HCT116 (cell line): ENCODE measurements around the gene SQSTM1. TPM values are rescaled to one million over a fixed set of nuclear protein-coding genes. Genes with fewer than 3 reads are reported as not detected.

ENCODE experiments used
- ATAC-seq: fragments of 200-7000 bp; cut with Tn5 transposase; 2 replicates; pipeline ENCODE4 v1.9.1; 2020; ENCODE audit warnings: mild to moderate bottlenecking, moderate library complexity
- BruUV-seq: library from RNA; stranded (reverse); fragments of 400-500 nt; replicated peaks from 2 replicates; lab custom pipeline; 2021; lab: Mats Ljungman, UMichigan
- CTCF ChIA-PET: fragments of 300-600 bp; sonication (Branson Sonifier 250); formaldehyde crosslinking; loops from one replicate; lab custom pipeline; 2021; ENCODE audit warnings: antibody characterized with exemption; lab: Charles Lee
- POLR2A ChIA-PET: fragments of 300-600, 350-600 bp; sonication (Branson Sonifier 250); formaldehyde crosslinking; loops from one replicate; lab custom pipeline; 2021; ENCODE audit warnings: antibody characterized with exemption; lab: Charles Lee
- RAD21 ChIA-PET, 2 experiments: fragments of 300-600 bp; sonication (Branson Sonifier 250); formaldehyde crosslinking; loops; one replicate each; lab custom pipeline; 2023; ENCODE audit warnings: low total read pairs in 2 of 2; ENCODE audit not compliant: uncharacterized antibody in 2 of 2, unreplicated experiment in 2 of 2, low non-redundant PET in 1 of 2; lab: Charles Lee
- DNase-seq: peaks from one replicate; pipeline ENCODE4 v3.0.0-alpha.2; 2010; ENCODE audit warnings: low read depth, low spot score
- H2AFZ ChIP-seq: fragments of 200-600 bp; shearing (Covaris generic), sonication (generic); 2 replicates; pipeline ENCODE4 v1.6.1; 2017; ENCODE audit warnings: low read depth, mixed run types, mixed read lengths, antibody characterized with exemption, low read length; ENCODE audit not compliant: poor library complexity, severe bottlenecking
- H3K27ac ChIP-seq: 2 replicates; pipeline ENCODE4 v1.5.1; 2012; ENCODE audit warnings: low read depth, low read length
- H3K27me3 ChIP-seq: fragments of 200-600 bp; sonication (generic); 2 replicates; pipeline ENCODE4 v1.6.1; 2016; ENCODE audit warnings: mixed run types, low read length, mixed read lengths; ENCODE audit not compliant: insufficient read depth
- H3K36me3 ChIP-seq, 2 experiments: fragments of 200-500 bp in 1 of 2; fragments of 200-600 bp in 1 of 2; sonication (Bioruptor generic) in 1 of 2; sonication (generic) in 1 of 2; 2 replicates each; pipeline versions ENCODE4 v1.5.1 to v1.6.1; 2014 to 2016; ENCODE audit warnings: low read length in 2 of 2, inconsistent platforms in 1 of 2, mixed read lengths in 1 of 2, mixed run types in 1 of 2; ENCODE audit not compliant: insufficient read depth in 2 of 2, control insufficient read depth in 1 of 2
- H3K4me1 ChIP-seq, 2 experiments: fragments of 200-600 bp in 1 of 2; sonication (generic) in 1 of 2; 2 replicates each; pipeline versions ENCODE4 v1.5.1 to v1.6.1; 2012 to 2017; ENCODE audit warnings: low read length in 2 of 2, inconsistent platforms in 1 of 2, mild to moderate bottlenecking in 1 of 2, mixed read lengths in 1 of 2, mixed run types in 1 of 2, moderate library complexity in 1 of 2; ENCODE audit not compliant: insufficient read depth in 2 of 2, control insufficient read depth in 1 of 2
- H3K4me2 ChIP-seq: fragments of 200-600 bp; sonication (generic); 2 replicates; pipeline ENCODE4 v1.6.1; 2017; ENCODE audit warnings: mixed run types, low read length, mixed read lengths
- H3K4me3 ChIP-seq, 2 experiments: fragments of 200-600 bp in 1 of 2; sonication (generic) in 1 of 2; replicated peaks in 1 of 2; 2 replicates each; pipeline ENCODE4 v1.5.1; 2011 to 2016; ENCODE audit warnings: low read length in 2 of 2, control low read depth in 1 of 2, low read depth in 1 of 2, mild to moderate bottlenecking in 1 of 2, mixed read lengths in 1 of 2, mixed run types in 1 of 2
- H3K79me2 ChIP-seq: fragments of 200-600 bp; sonication (generic); 2 replicates; pipeline ENCODE4 v1.6.1; 2017; ENCODE audit warnings: mild to moderate bottlenecking, mixed run types, low read length, moderate library complexity, mixed read lengths; ENCODE audit not compliant: insufficient read depth
- H3K9ac ChIP-seq: fragments of 200-600 bp; sonication (generic); 2 replicates; pipeline ENCODE4 v1.6.1; 2016; ENCODE audit warnings: low read length, mixed read lengths
- H3K9me2 ChIP-seq: fragments of 200-600 bp; sonication (generic), shearing (Covaris generic); 2 replicates; pipeline ENCODE4 v1.6.1; 2017; ENCODE audit warnings: mixed run types, mild to moderate bottlenecking, moderate library complexity; ENCODE audit not compliant: insufficient read depth
- H3K9me3 ChIP-seq, 2 experiments: fragments of 200-500 bp in 1 of 2; fragments of 200-600 bp in 1 of 2; sonication (Bioruptor generic) in 1 of 2; sonication (generic) in 1 of 2; 2 replicates each; pipeline ENCODE4 v1.6.1; 2014 to 2017; ENCODE audit warnings: low read length in 2 of 2, mixed read lengths in 2 of 2, inconsistent platforms in 1 of 2, low read depth in 1 of 2, mild to moderate bottlenecking in 1 of 2, mixed run types in 1 of 2, moderate library complexity in 1 of 2; ENCODE audit not compliant: control insufficient read depth in 1 of 2, insufficient read depth in 1 of 2
- H4K20me1 ChIP-seq: fragments of 200-600 bp; sonication (generic), shearing (Covaris generic); 2 replicates; pipeline ENCODE4 v1.6.1; 2017; ENCODE audit warnings: mixed run types, mild to moderate bottlenecking, moderate library complexity; ENCODE audit not compliant: insufficient read depth
- CTCF ChIP-seq, 3 experiments: fragments of 200-600 bp in 1 of 3; sonication (generic) in 1 of 3; IDR thresholded peaks in 2 of 3; conservative IDR thresholded peaks in 1 of 3; 2 replicates each; pipeline ENCODE4 v1.5.1; 2012 to 2017; ENCODE audit warnings: low read depth in 2 of 3, low read length in 2 of 3, antibody characterized with exemption in 1 of 3, borderline replicate concordance in 1 of 3, control low read depth in 1 of 3, mild to moderate bottlenecking in 1 of 3, mixed read lengths in 1 of 3, mixed run types in 1 of 3, moderate library complexity in 1 of 3; ENCODE audit not compliant: insufficient read depth in 1 of 3
- POLR2A ChIP-seq: IDR thresholded peaks from 2 replicates; pipeline ENCODE4 v1.7.0; 2011; ENCODE audit warnings: borderline replicate concordance; ENCODE audit not compliant: insufficient read depth, insufficient read length; ENCODE audit errors: extremely low read depth
- POLR2AphosphoS5 ChIP-seq: IDR thresholded peaks from 2 replicates; pipeline ENCODE4 v1.6.1; 2011; ENCODE audit warnings: mild to moderate bottlenecking, low read depth, low read length, moderate library complexity
- YY1 ChIP-seq: IDR thresholded peaks from 2 replicates; pipeline ENCODE4 v1.6.1; 2011; ENCODE audit warnings: low read length, low read depth, moderate library complexity, mild to moderate bottlenecking; ENCODE audit not compliant: insufficient replicate concordance; ENCODE audit errors: extremely low read depth
- intact Hi-C: fragments of 100-400 bp; cut with micrococcal nuclease; formaldehyde crosslinking; loops from 2 replicates; pipeline ENCODE4 v1.10.0; 2022
- total RNA-seq: library from RNA; stranded (reverse); gene quantifications from one replicate; pipeline ENCODE4 v1.2.1, GENCODE V29; 2021; ENCODE audit not compliant: unreplicated experiment

SQSTM1 gene
- total RNA-seq, 1 experiment from 2014 or later, result 299 TPM

GRCh38 chr5:179794575-179794974, 26.1 kb upstream of the SQSTM1 start:
- H3K9ac ChIP-seq, result peak overlapping the region; percentile 88
- RAD21 ChIA-PET, result no interaction called here
- H2AFZ ChIP-seq, result no peak overlapping the region
- H3K9me3 ChIP-seq, result no peaks in the 10 kb centered on the region
- POLR2A ChIA-PET, result no interaction called here
- H3K4me2 ChIP-seq, result peak overlapping the region; percentile 99
- peak overlapping the region; percentile 65 to 84 for H3K4me3 ChIP-seq
- no peaks in the 10 kb centered on the region for H4K20me1 ChIP-seq
- H3K36me3 ChIP-seq, result peaks cover under 1 to 14% of the 10 kb centered on the region in 2 experiments; a peak in 1 of 4 replicates
- no peak for TF ChIP-seq YY1
- TF ChIP-seq CTCF (IDR thresholded peaks at IDR 0.05 in 2 of 3, conservative IDR thresholded peaks at IDR 0.05 in 1 of 3; ENCODE audit: borderline replicate concordance in 1 of 3, insufficient read depth in 1 of 3, low read depth in 2 of 3, low read length in 2 of 3), result no peak
- TF ChIP-seq POLR2A, result no peak
- CTCF ChIA-PET, result no interaction called here
- no peaks in the 10 kb centered on the region for H3K9me2 ChIP-seq
- no TSS peak for BruUV-seq
- H3K27me3 ChIP-seq, result no peaks in the 10 kb centered on the region
- DNase-seq, result no peak
- H3K79me2 ChIP-seq, result peaks cover 11% of the 10 kb centered on the region; the same call in 1 of the 2 replicates
- intact Hi-C loops, result loop anchor here (2.0 kb wide), 1 partner anchor 32 kb away; no protein-coding TSS in a partner anchor
- ATAC-seq, result no peak
- H3K4me1 ChIP-seq, result peaks cover 9 to 22% of the 10 kb centered on the region in 2 experiments; a peak in 3 of 4 replicates
- H3K27ac ChIP-seq, result peak overlapping the region; percentile 99

- Histone ChIP-seq H2AFZ (no peak overlapping the region), H3K27me3 (no peaks in the 10 kb centered on the region), H3K9me3 (no peaks in the 10 kb centered on the region), H4K20me1 (no peaks in the 10 kb centered on the region), H3K9ac (peak overlapping the region; percentile 88), H3K9me2 (no peaks in the 10 kb centered on the region), H3K27ac (peak overlapping the region; percentile 99), H3K4me3 (peak overlapping the region; percentile 65 to 84), H3K4me2 (peak overlapping the region; percentile 99), H3K36me3 (peaks cover 4 to 20% of the 10 kb centered on the region in 2 experiments; a peak in 1 of 4 replicates), H3K4me1 (peaks cover 9 to 22% of the 10 kb centered on the region in 2 experiments; a peak in 3 of 4 replicates), H3K79me2 (peaks cover 11% of the 10 kb centered on the region; the same call in 1 of the 2 replicates)
- TF ChIP-seq POLR2AphosphoS5 (peak; percentile 28; the same call in 1 of the 2 replicates), CTCF (IDR thresholded peaks at IDR 0.05 in 2 of 3, conservative IDR thresholded peaks at IDR 0.05 in 1 of 3; ENCODE audit: borderline replicate concordance in 1 of 3, insufficient read depth in 1 of 3, low read depth in 2 of 3, low read length in 2 of 3) (no peak)
- BruUV-seq, result no TSS peak
- ChIA-PET POLR2A (interaction anchor here (0.6 to 1.5 kb wide), 3 partner anchors 25 to 172 kb away, joined by 3 to 6 read pairs (median 4); partner anchors contain the start of genes HNRNPH1 and SQSTM1), CTCF (interaction anchor here (0.6 to 1.0 kb wide), 7 partner anchors 11 to 564 kb away, joined by 3 to 6 read pairs (median 3); partner anchors contain the start of gene MAML1), RAD21 (interaction anchor here in 1 of 2 experiments (0.5 to 0.7 kb wide), 3 partner anchors 18 to 161 kb away, joined by 3 to 4 read pairs (median 3); no protein-coding TSS in a partner anchor)
- DNase-seq (no peak), ATAC-seq (peak; percentile 39)
- intact Hi-C loops, result loop anchor here (2.0 kb wide), 1 partner anchor 32 kb away; no protein-coding TSS in a partner anchor
Measured at GRCh38 chr5:179795049-179795862, 25.4 kb upstream of the SQSTM1 start.
